Measurements from ENCODE around the gene HRAS.

GRCh38 chr11:555227-555779 lies 19.9 kb upstream of the HRAS start:
- TF ChIP-seq CTCF (IDR thresholded peaks at IDR 0.05; ENCODE audit: control extremely low read depth in 1 of 3, insufficient read depth in 1 of 3, low read depth in 1 of 3, low read length in 3 of 3) (no peak), GABPA (IDR thresholded peaks at IDR 0.05; ENCODE audit: borderline replicate concordance, insufficient read depth, low read length) (no peak), TEAD4 (IDR thresholded peaks at IDR 0.05; ENCODE audit: low read depth, low read length) (no peak), KDM1A (IDR thresholded peaks at IDR 0.05; ENCODE audit: borderline replicate concordance, low read length) (no peak), TAF1 (IDR thresholded peaks at IDR 0.05; ENCODE audit: low read depth, low read length) (no peak), BRCA1 (IDR thresholded peaks at IDR 0.05; ENCODE audit: low read depth, low read length) (no peak), TBP (IDR thresholded peaks at IDR 0.05; ENCODE audit: low read depth, low read length) (no peak), RFX5 (IDR thresholded peaks at IDR 0.05; ENCODE audit: borderline replicate concordance, low read depth, low read length) (no peak), MAFK (IDR thresholded peaks at IDR 0.05; ENCODE audit: low read depth, low read length) (no peak), POLR2AphosphoS5 (IDR thresholded peaks at IDR 0.05; ENCODE audit: low read depth, low read length) (no peak), EZH2 (IDR thresholded peaks at IDR 0.05; ENCODE audit: low read depth, low read length, severe bottlenecking) (no peak), POLR2A (IDR thresholded peaks at IDR 0.05; ENCODE audit: control extremely low read depth in 1 of 2, low read depth in 2 of 2, low read length in 2 of 2) (no peak)

Data from H1 (cell line).